ENCODE data around the gene COTL1.
"Not testable (repeated sequence)": the region's sequence is repeated elsewhere in the genome, so short reads cannot be mapped to it uniquely, and the experiment has no call there.

COTL1 gene

DNA sequence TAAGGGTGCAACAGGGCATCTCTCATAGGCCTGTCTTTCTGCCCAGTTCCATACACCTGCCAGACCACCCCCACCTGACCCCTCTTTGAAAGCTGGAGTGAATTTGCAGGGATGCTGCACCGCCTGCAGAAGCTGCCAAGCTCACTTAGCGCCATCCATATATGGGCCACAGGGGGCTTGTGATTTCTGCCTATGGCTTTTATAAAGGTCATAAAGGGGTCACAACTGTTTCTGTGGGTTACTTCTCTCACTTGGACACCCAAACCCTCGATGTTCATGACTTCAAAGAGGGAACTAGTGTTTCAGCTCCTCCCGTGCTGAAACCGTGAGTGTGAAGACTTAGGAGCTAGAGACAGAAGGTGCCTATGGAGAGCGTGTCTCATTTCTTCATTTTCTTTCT lies 89.6 kb downstream of the COTL1 start:
- DNase-seq (ENCODE audit: low read depth in 2 of 2), result no peak

DNA sequence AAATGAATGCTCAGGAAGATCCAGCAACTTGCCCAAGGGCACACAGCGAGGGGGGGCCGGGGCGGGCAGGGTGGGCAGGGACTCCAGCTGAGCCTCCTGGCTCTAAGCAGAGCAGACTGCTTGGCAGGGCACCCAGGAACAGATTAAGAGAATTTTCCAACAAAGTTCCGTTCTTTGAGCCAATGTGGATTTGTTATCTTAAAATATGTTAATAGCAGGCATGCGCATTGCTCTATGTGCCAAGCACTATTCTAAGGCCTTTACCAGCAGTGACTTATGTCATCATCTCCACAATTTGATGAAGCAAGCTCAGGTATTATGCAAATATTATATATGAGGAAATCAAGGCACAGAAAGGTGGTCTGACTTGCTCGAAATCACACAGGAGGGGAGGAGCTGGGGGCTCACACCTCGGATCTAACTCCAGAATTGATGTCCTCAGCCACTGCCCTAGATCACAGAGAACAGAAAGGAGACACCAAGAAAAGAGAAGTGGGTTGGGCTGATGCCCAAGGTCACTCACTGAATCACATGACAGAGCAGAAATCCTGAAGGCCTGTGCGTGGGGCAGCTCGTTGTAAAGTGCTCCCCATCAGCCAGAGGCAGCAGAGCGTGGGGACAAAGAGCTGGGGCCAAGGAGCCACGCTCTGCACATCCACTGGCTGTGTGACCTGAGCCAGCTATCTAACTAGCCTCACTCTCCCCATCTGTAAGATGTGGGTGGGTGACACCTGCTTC lies 90.2 kb downstream of the COTL1 start:
- DNase-seq (ENCODE audit: low read depth in 2 of 2), result no peak

DNA sequence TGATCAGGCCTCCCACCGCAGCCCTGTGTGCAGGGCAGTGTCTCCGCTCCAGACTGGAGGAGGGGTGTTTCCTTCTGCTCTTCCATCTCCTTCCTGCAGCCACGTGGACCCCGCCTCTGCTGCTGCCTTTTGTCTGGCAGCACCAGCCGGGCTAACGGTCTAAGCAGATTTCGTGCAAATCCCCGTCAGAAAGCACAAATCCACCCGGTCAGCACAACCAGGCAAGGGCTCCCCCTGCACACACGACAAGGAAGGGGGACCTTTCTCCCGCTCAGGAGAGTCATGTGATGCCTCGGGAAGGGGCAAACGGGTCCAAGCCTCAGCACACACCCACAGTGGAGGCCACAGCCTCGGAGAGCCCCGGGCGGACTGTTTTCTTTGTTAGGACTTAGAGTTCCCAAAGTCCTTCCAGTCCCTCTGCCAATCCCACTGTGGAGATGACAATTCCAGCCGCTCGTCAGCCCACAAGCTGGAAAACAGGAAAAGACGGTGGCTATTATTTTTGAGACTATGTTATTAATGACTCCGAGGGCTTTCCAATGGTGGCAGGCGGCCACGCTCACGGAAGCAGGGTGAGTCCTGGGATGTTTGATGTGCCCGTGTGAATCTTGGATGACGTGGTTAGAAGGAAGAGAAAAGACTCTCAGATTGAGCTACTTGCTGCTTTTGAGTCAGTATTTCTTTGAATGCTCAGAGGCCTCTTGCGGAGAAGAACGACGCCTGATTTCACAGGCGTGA lies 90.9 kb downstream of the COTL1 start:
- DNase-seq (ENCODE audit: low read depth in 2 of 2), result no peak

DNA sequence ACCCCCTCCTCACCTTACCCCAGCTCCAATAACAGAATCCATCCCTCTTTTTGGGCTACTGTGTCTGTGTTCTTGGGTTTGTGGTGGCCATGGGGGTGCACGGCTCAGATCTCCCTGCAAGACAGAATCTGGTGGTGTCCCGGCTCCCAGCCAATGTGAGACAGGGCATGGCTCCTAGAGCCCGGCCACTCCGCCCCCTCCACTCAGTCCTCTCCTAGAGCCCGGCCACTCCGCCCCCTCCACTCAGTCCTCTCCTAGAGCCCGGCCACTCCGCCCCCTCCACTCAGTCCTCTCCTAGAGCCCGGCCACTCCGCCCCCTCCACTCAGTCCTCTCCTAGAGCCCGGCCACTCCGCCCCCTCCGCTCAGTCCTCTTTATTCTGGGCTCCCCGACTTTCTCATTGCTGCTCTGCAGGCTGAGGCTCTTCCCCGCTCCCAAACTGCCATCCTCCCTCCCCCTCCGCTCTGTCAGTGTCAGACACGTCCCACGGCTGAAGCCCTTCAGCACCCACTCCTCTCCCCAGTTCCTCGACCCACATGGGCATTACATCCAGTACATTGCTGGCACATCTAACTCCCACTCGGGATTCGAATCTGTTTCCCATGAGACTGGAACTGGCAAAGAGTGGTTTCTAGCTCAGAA lies 92.8 kb downstream of the COTL1 start:
- not testable (repeated sequence) for DNase-seq (ENCODE audit: low read depth in 2 of 2)

DNA sequence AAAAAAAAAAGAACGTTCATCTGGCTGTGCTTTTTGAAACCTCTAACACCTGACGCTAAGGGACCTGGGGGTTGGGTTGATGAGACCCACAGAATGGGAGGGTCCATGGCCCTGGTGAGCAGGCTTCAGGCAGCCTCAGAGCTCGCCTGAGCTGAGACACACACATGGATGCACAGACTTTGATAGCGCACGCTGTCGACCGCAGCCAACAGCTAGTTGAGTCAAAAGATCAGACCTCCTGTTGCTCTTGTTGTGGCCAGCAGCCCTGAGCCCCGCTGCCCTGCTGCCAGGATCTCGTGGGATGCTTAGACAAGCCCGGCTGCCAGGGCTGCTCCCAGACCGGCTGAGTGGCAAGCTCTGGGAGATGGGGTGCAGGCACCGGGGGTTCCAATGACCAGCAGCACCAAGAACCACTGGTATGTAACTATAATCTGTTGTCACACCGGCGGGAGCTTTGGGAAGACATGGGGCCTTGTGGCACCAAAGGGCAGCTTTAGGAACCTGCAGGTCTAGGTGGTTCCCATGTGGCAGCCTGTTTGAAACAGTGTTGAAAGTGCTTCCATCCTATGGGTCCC lies 93.4 kb downstream of the COTL1 start:
- no peak for DNase-seq (ENCODE audit: low read depth in 2 of 2)

DNA sequence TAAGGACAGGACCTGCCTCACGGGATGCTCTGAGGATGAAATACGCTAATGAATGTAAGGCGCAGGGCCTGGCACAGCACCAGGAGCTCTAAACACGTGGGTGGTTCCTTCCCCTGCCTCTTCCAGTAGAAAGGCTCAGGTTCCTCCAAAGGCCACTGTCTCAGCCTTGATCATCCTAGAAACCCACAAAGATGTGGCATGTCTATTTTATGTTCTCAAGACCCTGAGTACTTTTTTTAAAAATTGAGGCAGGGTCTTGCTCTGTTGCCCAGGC lies 96.4 kb downstream of the COTL1 start:
- no peak for DNase-seq (ENCODE audit: low read depth in 2 of 2)

DNA sequence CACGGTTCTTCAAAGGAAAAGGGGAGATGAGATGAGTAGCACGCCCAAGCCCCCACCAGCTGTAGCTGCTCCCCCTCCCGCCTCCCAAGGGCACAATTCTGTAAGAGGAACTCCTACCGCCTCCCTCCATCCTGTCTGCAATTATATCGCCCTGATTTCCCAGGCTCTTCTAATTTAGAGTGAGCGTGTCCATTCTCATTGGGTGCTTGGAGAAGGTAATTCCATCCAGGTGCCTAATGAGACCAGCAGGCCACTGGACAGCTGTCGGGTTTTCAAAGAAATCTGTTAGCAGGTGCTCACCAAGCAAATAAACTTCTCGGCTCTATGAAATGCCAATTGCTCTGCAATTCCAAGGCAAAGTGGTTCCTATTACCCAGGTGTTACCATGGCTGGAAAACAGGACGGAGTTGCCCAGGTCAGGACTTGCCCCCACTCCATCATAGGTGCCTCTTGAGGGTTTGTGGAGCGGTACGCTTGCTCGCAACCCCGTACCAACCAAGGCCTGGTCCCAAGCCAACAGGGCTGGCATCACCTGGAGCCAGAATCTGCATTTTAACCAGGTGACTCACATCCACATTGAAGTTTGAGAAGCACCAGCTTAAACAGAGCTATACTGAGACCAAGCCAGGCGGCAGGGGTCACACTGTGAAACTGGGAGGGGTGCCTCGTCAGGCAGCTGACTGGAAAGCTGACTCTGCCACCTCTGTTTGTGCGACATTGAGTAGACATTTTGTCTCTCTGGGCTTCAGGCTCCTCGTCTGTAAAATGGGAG lies 97.0 kb downstream of the COTL1 start:
- no peak for DNase-seq (ENCODE audit: low read depth in 2 of 2)

DNA sequence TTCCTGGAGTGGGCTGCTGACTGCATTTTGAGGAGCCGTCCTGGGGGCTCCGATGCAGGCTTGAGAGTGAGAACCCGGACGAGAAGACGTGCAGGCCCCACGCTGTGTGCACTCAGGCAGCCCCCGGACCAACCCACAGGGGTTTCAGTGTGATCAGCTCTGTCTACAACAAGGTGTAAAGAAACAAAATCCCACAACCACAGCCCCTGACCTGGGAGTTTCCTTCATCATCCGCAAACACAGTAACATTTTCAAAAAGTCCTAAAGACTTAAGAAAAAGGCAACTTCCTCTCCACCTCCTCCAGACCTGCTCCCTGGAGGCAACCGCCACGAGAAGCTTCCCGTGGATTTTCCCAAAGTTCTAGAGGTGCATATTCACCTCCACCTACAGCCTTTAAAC lies 98.0 kb downstream of the COTL1 start:
- DNase-seq (ENCODE audit: low read depth in 2 of 2), result no peak

DNA sequence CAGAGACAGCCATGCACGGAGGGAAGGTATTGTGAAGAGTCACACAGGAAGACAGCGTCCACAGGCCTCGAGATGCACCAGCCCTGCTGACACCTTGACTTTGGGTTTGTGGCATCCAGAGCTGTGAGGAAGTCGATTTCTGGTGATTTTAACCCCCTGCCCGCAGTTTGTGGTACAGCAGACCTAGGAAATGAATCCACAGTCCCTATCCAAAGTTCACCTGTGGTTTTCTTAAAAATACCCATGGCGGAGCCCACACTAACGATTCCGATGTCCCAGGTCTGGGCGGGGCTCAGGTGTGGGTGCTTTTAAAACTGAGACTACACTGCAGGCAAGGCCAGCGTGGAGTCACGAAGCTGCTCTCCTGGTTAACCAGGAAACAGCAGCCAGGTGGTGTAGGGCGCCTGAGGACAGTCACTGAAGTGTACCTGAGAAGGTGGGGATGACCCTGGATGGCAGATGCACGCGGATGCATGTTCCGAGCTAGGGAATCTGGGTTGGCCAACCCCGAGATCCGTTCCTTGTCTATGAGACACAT lies 99.0 kb downstream of the COTL1 start:
- no peak for DNase-seq (ENCODE audit: low read depth in 2 of 2)

DNA sequence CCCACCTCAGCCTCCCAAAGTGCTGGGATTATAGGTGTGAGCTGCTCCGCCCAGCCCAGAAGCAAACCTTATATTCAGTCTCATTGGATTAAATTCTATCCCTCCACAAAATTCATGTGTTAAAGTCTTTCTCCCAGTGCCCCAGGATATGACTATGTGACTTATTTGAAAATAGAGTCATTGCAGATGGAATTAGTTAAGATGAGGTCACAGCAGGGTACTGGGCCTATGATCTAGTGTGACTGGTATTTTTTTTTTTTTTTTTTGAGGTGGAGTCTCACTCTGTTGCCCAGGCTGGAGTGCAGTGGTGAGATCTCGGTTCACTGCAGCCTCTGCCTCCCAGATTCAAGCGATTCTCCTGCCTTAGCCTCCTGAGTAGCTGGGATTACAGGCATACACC lies 99.7 kb downstream of the COTL1 start:
- peak; percentile 54 to 56 for DNase-seq (ENCODE audit: low read depth in 2 of 2)

DNA sequence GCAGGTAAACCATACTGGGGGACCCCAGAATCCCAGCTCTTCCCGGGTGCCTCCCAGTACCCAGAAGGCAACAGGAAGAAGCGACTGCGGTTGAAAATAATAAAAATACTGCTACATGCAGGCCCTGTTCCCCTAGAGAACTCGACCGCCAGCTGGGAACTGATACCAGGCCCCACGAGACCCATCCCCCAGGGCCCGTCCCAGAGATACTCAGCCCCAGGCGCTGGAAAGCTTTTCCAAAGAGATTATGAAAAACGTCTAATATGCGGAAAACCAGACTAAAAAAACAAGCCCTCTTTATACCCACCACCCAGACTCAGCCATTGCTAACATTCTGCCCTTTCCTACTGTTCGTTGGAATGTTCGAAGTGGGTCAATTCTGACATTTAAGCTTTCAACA lies 100.5 kb downstream of the COTL1 start:
- no peak for DNase-seq (ENCODE audit: low read depth in 2 of 2)
